IMR-90 (cell line): ENCODE measurements around the gene PIP5K1B. TPM values are rescaled to one million over a fixed set of nuclear protein-coding genes. Genes with fewer than 3 reads are reported as not detected.

Experiments used
- ATAC-seq: fragments of 200-7000 bp; cut with Tn5 transposase; 2 replicates; pipeline ENCODE4 v1.9.1; 2020; ENCODE audit warnings: low read depth, mild to moderate bottlenecking, moderate library complexity
- BruUV-seq: library from RNA; stranded (reverse); fragments of 400-500 nt; replicated peaks from 2 replicates; lab custom pipeline; 2021; lab: Mats Ljungman, UMichigan
- CTCF ChIA-PET: fragments of 300-600 bp; formaldehyde crosslinking; extraction: SDS; loops from one replicate; lab custom pipeline; 2021; ENCODE audit warnings: antibody characterized with exemption; lab: Yijun Ruan, JAX
- POLR2A ChIA-PET: fragments of 300-600 bp; sonication (Branson Sonifier 250); formaldehyde crosslinking; loops from one replicate; lab custom pipeline; 2022; ENCODE audit warnings: antibody characterized with exemption; ENCODE audit not compliant: unreplicated experiment; lab: Charles Lee
- DNase-seq: peaks from one replicate; pipeline ENCODE4 v3.0.0; 2013
- H2AFZ ChIP-seq: replicated peaks from 2 replicates; pipeline ENCODE3; 2013; ENCODE audit warnings: low read length, mild to moderate bottlenecking; ENCODE audit not compliant: poor library complexity
- H2AK5ac ChIP-seq: 2 replicates; pipeline ENCODE4 v1.6.1; 2013; ENCODE audit warnings: low read depth, low read length, inconsistent platforms
- H2AK9ac ChIP-seq: replicated peaks from 2 replicates; pipeline ENCODE3; 2013; ENCODE audit warnings: mild to moderate bottlenecking, low read depth, low read length, moderate library complexity; ENCODE audit not compliant: poor library complexity
- H2BK120ac ChIP-seq: 2 replicates; pipeline ENCODE4 v1.6.1; 2013; ENCODE audit warnings: low read depth, low read length, inconsistent platforms
- H2BK15ac ChIP-seq: 3 replicates; pipeline ENCODE4 v1.6.1; 2013; ENCODE audit warnings: low read depth, low read length, inconsistent platforms
- H2BK20ac ChIP-seq: 2 replicates; pipeline ENCODE4 v1.6.1; 2013; ENCODE audit warnings: low read depth, mild to moderate bottlenecking, inconsistent platforms, low read length, moderate library complexity
- H2BK5ac ChIP-seq: 2 replicates; pipeline ENCODE4 v1.6.1; 2013; ENCODE audit warnings: mild to moderate bottlenecking, low read depth, low read length, inconsistent platforms; ENCODE audit not compliant: poor library complexity, severe bottlenecking
- H3K14ac ChIP-seq: replicated peaks from 2 replicates; pipeline ENCODE4 v1.6.1; 2013; ENCODE audit warnings: low read depth, low read length, inconsistent platforms
- H3K18ac ChIP-seq: 2 replicates; pipeline ENCODE4 v1.6.1; 2013; ENCODE audit warnings: low read depth, low read length, control low read depth
- H3K23ac ChIP-seq: 2 replicates; pipeline ENCODE4 v1.6.1; 2013; ENCODE audit warnings: low read depth, low read length, inconsistent platforms
- H3K27ac ChIP-seq: 2 replicates; pipeline ENCODE4 v1.5.1; 2013; ENCODE audit warnings: mild to moderate bottlenecking, control low read depth, low read length; ENCODE audit not compliant: insufficient read depth
- H3K27me3 ChIP-seq: 2 replicates; pipeline ENCODE4 v1.6.1; 2013; ENCODE audit warnings: low read length; ENCODE audit not compliant: control insufficient read depth, insufficient read depth
- H3K36me3 ChIP-seq: 2 replicates; pipeline ENCODE4 v1.6.1; 2013; ENCODE audit warnings: low read length, mixed read lengths; ENCODE audit not compliant: control insufficient read depth, insufficient read depth
- H3K4ac ChIP-seq: 2 replicates; pipeline ENCODE4 v1.6.1; 2013; ENCODE audit warnings: low read depth, low read length, inconsistent platforms
- H3K4me1 ChIP-seq: 2 replicates; pipeline ENCODE4 v1.6.1; 2013; ENCODE audit warnings: low read length, mixed read lengths; ENCODE audit not compliant: control insufficient read depth, insufficient read depth
- H3K4me2 ChIP-seq: 2 replicates; pipeline ENCODE4 v1.6.1; 2013; ENCODE audit warnings: low read depth, mild to moderate bottlenecking, control low read depth, low read length, moderate library complexity
- H3K4me3 ChIP-seq: 2 replicates; pipeline ENCODE4 v1.5.1; 2013; ENCODE audit warnings: low read depth, mild to moderate bottlenecking, control low read depth, low read length, moderate library complexity; ENCODE audit not compliant: insufficient read depth
- H3K56ac ChIP-seq: 2 replicates; pipeline ENCODE4 v1.6.1; 2013; ENCODE audit warnings: low read length, inconsistent platforms; ENCODE audit not compliant: insufficient read depth; ENCODE audit errors: extremely low read depth
- H3K79me1 ChIP-seq, 2 experiments: 2 replicates each; pipeline ENCODE4 v1.6.1; 2013; ENCODE audit warnings: low read length in 2 of 2, inconsistent platforms in 1 of 2, low read depth in 1 of 2
- H3K9ac ChIP-seq: 2 replicates; pipeline ENCODE4 v1.6.1; 2013; ENCODE audit warnings: low read depth, low read length, control low read depth
- H3K9me1 ChIP-seq: 2 replicates; pipeline ENCODE4 v1.6.1; 2013; ENCODE audit warnings: low read length, inconsistent platforms; ENCODE audit not compliant: insufficient read depth
- H3K9me3 ChIP-seq: 2 replicates; pipeline ENCODE4 v1.6.1; 2013; ENCODE audit warnings: low read length; ENCODE audit not compliant: control insufficient read depth, insufficient read depth
- H4K20me1 ChIP-seq: 2 replicates; pipeline ENCODE4 v1.6.1; 2013; ENCODE audit warnings: low read length, inconsistent platforms; ENCODE audit not compliant: insufficient read depth
- H4K5ac ChIP-seq: 2 replicates; pipeline ENCODE4 v1.6.1; 2013; ENCODE audit warnings: mild to moderate bottlenecking, low read depth, low read length, control low read depth
- H4K8ac ChIP-seq, 2 experiments: 2 replicates each; pipeline ENCODE4 v1.6.1; 2013; ENCODE audit warnings: low read depth in 2 of 2, low read length in 2 of 2, control low read depth in 1 of 2, inconsistent platforms in 1 of 2
- H4K91ac ChIP-seq: 2 replicates; pipeline ENCODE4 v1.6.1; 2013; ENCODE audit warnings: low read depth, low read length, inconsistent platforms; ENCODE audit not compliant: insufficient read depth
- CEBPB ChIP-seq: IDR thresholded peaks from 2 replicates; pipeline ENCODE4 v1.6.1; 2012; ENCODE audit warnings: low read depth, low read length, improper control_type of control experiment
- ELK1 ChIP-seq: fragments of 150-350 bp; IDR thresholded peaks from 2 replicates; pipeline ENCODE4 v1.6.1; 2016; ENCODE audit warnings: low read depth, mild to moderate bottlenecking, low read length, moderate library complexity, borderline replicate concordance
- MXI1 ChIP-seq: IDR thresholded peaks from 2 replicates; pipeline ENCODE4 v1.6.1; 2012; ENCODE audit warnings: low read depth, mild to moderate bottlenecking, low read length, moderate library complexity, borderline replicate concordance
- POLR2A ChIP-seq: IDR thresholded peaks from 2 replicates; pipeline ENCODE4 v1.6.1; 2012; ENCODE audit warnings: mild to moderate bottlenecking, low read depth, low read length
- RFX5 ChIP-seq: IDR thresholded peaks from 2 replicates; pipeline ENCODE4 v1.8.0; 2012; ENCODE audit warnings: low read depth, mild to moderate bottlenecking, low read length, moderate library complexity
- SMC3 ChIP-seq: fragments of 150-350 bp; IDR thresholded peaks from 2 replicates; pipeline ENCODE4 v1.6.1; 2016; ENCODE audit warnings: low read depth, mild to moderate bottlenecking, antibody characterized with exemption, low read length, moderate library complexity
- WGBS, 2 experiments: methylation state at CpG; one replicate each; pipeline versions ENCODE4 v1.1.5 to v1.1.7; 2013; ENCODE audit warnings: missing lambda C conversion rate in 2 of 2; ENCODE audit not compliant: insufficient read length in 1 of 2; ENCODE audit errors: extremely low coverage in 2 of 2; 5-methylcytosine and 5-hydroxymethylcytosine counted together
- dilution Hi-C: fragments of 300-500 bp; cut with HindIII; formaldehyde crosslinking; loops from one replicate; pipeline ENCODE4 v1.14.3; 2018; ENCODE audit warnings: low sequenced_read_pairs; ENCODE audit not compliant: unreplicated experiment
- in situ Hi-C: fragments of 300-500 bp; cut with MboI; formaldehyde crosslinking; loops from 3 replicates; pipeline ENCODE4 v1.14.3; 2019; ENCODE audit warnings: low sequenced_read_pairs, inconsistent platforms, mixed read lengths
- intact Hi-C: fragments of 100-400 bp; cut with micrococcal nuclease; formaldehyde crosslinking; loops from 2 replicates; pipeline ENCODE4 v1.10.0; 2022
- polyA plus RNA-seq, 3 experiments: library from polyadenylated mRNA; depleted of rRNA; stranded (reverse); fragments of >200 nt; gene quantifications; 2 replicates each; pipeline ENCODE4 v1.2.3, GENCODE V29; 2012; ENCODE audit warnings: low replicate concordance in 1 of 3
- total RNA-seq: library from RNA; depleted of rRNA; stranded (reverse); fragments of >200 nt; gene quantifications from 2 replicates; pipeline ENCODE4 v1.2.3, GENCODE V29; 2012

The PIP5K1B gene
- total and polyA plus RNA-seq, 2 of the 4 experiments (the other 2 are of a cell fraction) = not detected

GRCh38 chr9:68920921-68921320, 215.9 kb downstream of the PIP5K1B start:
- no CpG with 5 or more reads among the region's 1 CpG for WGBS, 2 experiments
- POLR2A ChIA-PET = no interaction called here
- in situ Hi-C loops = no loop called here

More at GRCh38 chr9:68920921-68921320, 215.9 kb downstream of the PIP5K1B start:
- dilution Hi-C loops = no loop called here
- H3K9me1 ChIP-seq = no peaks in the 10 kb centered on the region
- TF ChIP-seq SMC3 (no peak), POLR2A (no peak), CEBPB (no peak), ELK1 (no peak), RFX5 (no peak), MXI1 (no peak)
- H2BK5ac ChIP-seq = no peak overlapping the region
- H3K9me3 ChIP-seq = no peaks in the 10 kb centered on the region
- no peak overlapping the region for H3K27ac ChIP-seq
- H3K9ac ChIP-seq = no peak overlapping the region
- H4K5ac ChIP-seq = no peak overlapping the region
- H2AFZ ChIP-seq = no peak overlapping the region
- no peak for DNase-seq
- no peak overlapping the region for H2AK9ac ChIP-seq
- H2BK15ac ChIP-seq = no peak overlapping the region
- no peak for ATAC-seq
- no peak overlapping the region for H3K4me3 ChIP-seq
- no peak overlapping the region for H2BK120ac ChIP-seq
- H4K20me1 ChIP-seq = no peaks in the 10 kb centered on the region
- no peak overlapping the region for H3K14ac ChIP-seq
- no peak overlapping the region for H4K91ac ChIP-seq
- H3K27me3 ChIP-seq = no peaks in the 10 kb centered on the region
- CTCF ChIA-PET = no interaction called here
- H2AK5ac ChIP-seq = no peak overlapping the region
- no peaks in the 10 kb centered on the region for H3K4me1 ChIP-seq
- BruUV-seq = no TSS peak
- H3K36me3 ChIP-seq = no peaks in the 10 kb centered on the region
- no peak overlapping the region for H3K23ac ChIP-seq
- no peak overlapping the region for H3K4ac ChIP-seq
- no peak overlapping the region; the same call in 1 of the 2 replicates for H3K56ac ChIP-seq
- H2BK20ac ChIP-seq = no peak overlapping the region
- intact Hi-C loops = loop anchor here (10.0 kb wide), 1 partner anchor 364 kb away; no protein-coding TSS in a partner anchor
- no peaks in the 10 kb centered on the region for H3K79me1 ChIP-seq
- H4K8ac ChIP-seq = no peak overlapping the region
- no peak overlapping the region for H3K18ac ChIP-seq
- H3K4me2 ChIP-seq = no peak overlapping the region
